Right lobe of liver (tissue), 6 donors: ENCODE measurements around the gene ERVV-1. TPM values are rescaled to one million over a fixed set of nuclear protein-coding genes. Genes with fewer than 3 reads are reported as not detected.

Experiments used
- ATAC-seq, 4 donors: fragments of 200-7000 bp; cut with Tn5 transposase; one replicate each; pipeline ENCODE4 v1.9.1; 2020; ENCODE audit warnings: mild to moderate bottlenecking in 4 of 4, moderate library complexity in 4 of 4
- DNase-seq, 3 donors: peaks; one replicate each; pipeline ENCODE4 v3.0.0-alpha.2; 2020
- H3K27ac ChIP-seq, 3 donors: fragments of 200-600 bp; one replicate each; pipeline ENCODE4 v1.8.0; 2022
- H3K27me3 ChIP-seq, 2 donors: fragments of 200-600 bp; one replicate each; pipeline ENCODE4 v1.8.0; 2022
- H3K36me3 ChIP-seq, 4 donors: fragments of 200-600 bp; sonication (generic) in 1 of 4; one replicate each; pipeline versions ENCODE4 v1.5.1 to v1.8.0; 2017 to 2022; ENCODE audit warnings: control low read depth in 1 of 4
- H3K4me1 ChIP-seq, 4 donors: fragments of 200-600 bp; sonication (generic) in 1 of 4; one replicate each; pipeline versions ENCODE4 v1.5.1 to v1.8.0; 2017 to 2022; ENCODE audit warnings: control low read depth in 1 of 4
- H3K4me3 ChIP-seq, 3 donors: fragments of 200-600 bp; one replicate each; pipeline ENCODE4 v1.8.0; 2022
- H3K9me3 ChIP-seq, 4 donors: fragments of 200-600 bp; sonication (generic) in 1 of 4; one replicate each; pipeline versions ENCODE4 v1.5.1 to v1.8.0; 2017 to 2022; ENCODE audit warnings: control low read depth in 1 of 4
- POLR2A ChIP-seq: fragments of 450-650 bp; IDR thresholded peaks from one replicate; pipeline ENCODE4 v1.6.1; 2017; ENCODE audit warnings: antibody characterized with exemption, mild to moderate bottlenecking
- WGBS: methylation state at CpG from one replicate; pipeline ENCODE4 v1.1.6; 2018; ENCODE audit warnings: low coverage, low lambda C conversion rate; ENCODE audit not compliant: insufficient coverage; ENCODE audit errors: missing lambda C conversion rate; 5-methylcytosine and 5-hydroxymethylcytosine counted together
- intact Hi-C, 2 donors: fragments of 100-400 bp; cut with DNase I; formaldehyde crosslinking; loops; one replicate each; pipeline versions ENCODE4 v1.11.2 to v1.14.1; 2022
- total RNA-seq, 6 experiments: library from RNA; depleted of rRNA in 2 of 6; stranded (reverse); fragments of >200 nt in 2 of 6; fragmentation: NEBNext Ultra II Directional in 3 of 6; extraction: Animal tissue kit (Norgen Biotek cat#: 25700) in 3 of 6; gene quantifications; one replicate each; pipeline versions ENCODE4 v1.1.0 to v1.2.4, GENCODE V29; 2016 to 2023
- TF ChIP-seq, protein P1 (sequence below), 4 donors: fragments of 200-600 bp in 3 of 4; fragments of 450-650 bp in 1 of 4; IDR thresholded peaks; one replicate each; pipeline versions ENCODE4 v1.5.1 to v1.8.0; 2016 to 2022; ENCODE audit warnings: antibody characterized with exemption in 4 of 4, mild to moderate bottlenecking in 2 of 4
- donor health status: DM: no; HTN: yes; CAD: no.
- donor health status: DM: no; HTN: no; CAD: no.
- donor health status: DM: no; HTN: no; CAD: no.
- donor health status: DM: no; HTN: yes; CAD: no.
- donor health status: DM: no; HTN: yes; CAD: no.

Gene ERVV-1
- total RNA-seq, 6 experiments from 2014 or later = not detected

DNA sequence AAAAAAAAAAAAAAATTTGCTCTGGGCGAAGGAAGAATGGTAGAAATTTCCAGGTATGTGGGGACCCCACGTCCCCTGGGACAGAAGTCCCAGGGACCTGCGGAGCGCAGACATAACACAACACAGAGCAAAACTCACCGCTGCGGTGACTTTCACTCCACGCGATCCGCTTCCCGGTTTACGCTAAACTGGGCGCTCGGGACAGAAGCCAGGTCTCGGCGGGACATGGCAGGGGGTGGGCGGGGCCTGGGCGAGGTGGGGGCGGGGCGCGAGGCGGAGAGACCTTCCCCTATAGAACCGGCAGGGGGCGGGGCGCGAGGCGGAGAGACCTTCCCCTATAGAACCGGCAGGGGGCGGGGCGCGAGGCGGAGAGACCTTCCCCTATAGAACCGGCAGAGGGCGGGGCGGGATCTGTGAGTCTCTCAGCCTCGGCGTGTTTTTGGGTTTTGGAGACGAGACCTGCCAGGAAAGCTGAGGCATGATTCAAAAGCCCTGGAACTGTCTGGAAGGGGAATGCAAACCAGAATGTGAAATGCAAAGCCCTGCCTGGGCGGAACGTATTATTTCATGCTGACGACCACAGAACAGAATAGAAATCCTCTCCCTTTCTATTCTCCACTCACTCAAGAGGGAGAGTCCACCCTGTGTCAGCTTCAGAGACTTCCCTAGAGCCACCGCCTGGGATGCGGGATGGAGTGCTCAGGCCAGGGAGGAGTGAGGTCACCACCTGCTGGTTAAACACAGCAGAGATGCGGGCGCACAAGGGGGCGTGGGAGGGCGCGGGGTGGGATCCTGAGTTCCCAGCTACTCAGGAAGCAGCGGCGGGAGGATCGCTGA is 20.2 kb upstream of the ERVV-1 start:
- Histone ChIP-seq H3K27me3 (no peaks in the 10 kb centered on the region), H3K4me1 (no peaks in the 10 kb centered on the region), H3K36me3 (no peaks in the 10 kb centered on the region), H3K9me3 (no peaks in the 10 kb centered on the region), H3K4me3 (peak overlapping the region; percentile 18 to 36 (median 29)), H3K27ac (no peak overlapping the region)
- intact Hi-C loops = no loop called here
- TF ChIP-seq, protein P1, sequence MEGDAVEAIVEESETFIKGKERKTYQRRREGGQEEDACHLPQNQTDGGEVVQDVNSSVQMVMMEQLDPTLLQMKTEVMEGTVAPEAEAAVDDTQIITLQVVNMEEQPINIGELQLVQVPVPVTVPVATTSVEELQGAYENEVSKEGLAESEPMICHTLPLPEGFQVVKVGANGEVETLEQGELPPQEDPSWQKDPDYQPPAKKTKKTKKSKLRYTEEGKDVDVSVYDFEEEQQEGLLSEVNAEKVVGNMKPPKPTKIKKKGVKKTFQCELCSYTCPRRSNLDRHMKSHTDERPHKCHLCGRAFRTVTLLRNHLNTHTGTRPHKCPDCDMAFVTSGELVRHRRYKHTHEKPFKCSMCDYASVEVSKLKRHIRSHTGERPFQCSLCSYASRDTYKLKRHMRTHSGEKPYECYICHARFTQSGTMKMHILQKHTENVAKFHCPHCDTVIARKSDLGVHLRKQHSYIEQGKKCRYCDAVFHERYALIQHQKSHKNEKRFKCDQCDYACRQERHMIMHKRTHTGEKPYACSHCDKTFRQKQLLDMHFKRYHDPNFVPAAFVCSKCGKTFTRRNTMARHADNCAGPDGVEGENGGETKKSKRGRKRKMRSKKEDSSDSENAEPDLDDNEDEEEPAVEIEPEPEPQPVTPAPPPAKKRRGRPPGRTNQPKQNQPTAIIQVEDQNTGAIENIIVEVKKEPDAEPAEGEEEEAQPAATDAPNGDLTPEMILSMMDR (IDR thresholded peaks at IDR 0.05) = peak; percentile 11 to 44 (median 38)
- TF ChIP-seq POLR2A = no peak
- DNase-seq (peak; percentile 56 to 66 (median 60)), ATAC-seq (peak; percentile 79 to 97 (median 94))
- 7% methylated on average over 19 of the region's 50 CpGs for WGBS

DNA sequence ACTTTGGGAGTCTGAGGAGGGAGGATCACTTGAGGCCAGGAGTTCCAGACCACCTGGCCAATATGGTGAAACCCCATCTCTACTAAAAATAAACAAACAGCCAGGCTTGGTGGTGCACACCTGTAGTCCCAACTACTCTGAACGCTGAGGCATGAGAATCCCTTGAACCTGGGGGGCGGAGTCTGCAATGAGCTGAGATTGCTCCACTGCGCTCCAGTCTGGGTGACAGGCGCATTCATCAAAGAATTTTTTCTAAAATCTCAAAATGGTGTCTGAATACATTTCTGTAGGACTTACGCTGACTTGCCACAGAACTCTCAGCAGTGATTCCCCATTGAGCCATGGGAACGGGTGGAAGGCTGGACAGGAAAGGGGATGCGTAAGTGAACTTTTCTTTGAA is 18.0 kb upstream of the ERVV-1 start:
- no peak overlapping the region for H3K4me3 ChIP-seq
- no peak for DNase-seq
- 86% methylated on average over 6 of the region's 7 CpGs for WGBS
- H3K4me1 ChIP-seq = no peaks in the 10 kb centered on the region
- no peak overlapping the region for H3K27ac ChIP-seq
- no peak for ATAC-seq
- no peaks in the 10 kb centered on the region for H3K36me3 ChIP-seq
- no peak for TF ChIP-seq POLR2A
- TF ChIP-seq, protein P1 (IDR thresholded peaks at IDR 0.05) = no peak
- no peaks in the 10 kb centered on the region for H3K9me3 ChIP-seq
- H3K27me3 ChIP-seq = no peaks in the 10 kb centered on the region
- intact Hi-C loops = no loop called here

DNA sequence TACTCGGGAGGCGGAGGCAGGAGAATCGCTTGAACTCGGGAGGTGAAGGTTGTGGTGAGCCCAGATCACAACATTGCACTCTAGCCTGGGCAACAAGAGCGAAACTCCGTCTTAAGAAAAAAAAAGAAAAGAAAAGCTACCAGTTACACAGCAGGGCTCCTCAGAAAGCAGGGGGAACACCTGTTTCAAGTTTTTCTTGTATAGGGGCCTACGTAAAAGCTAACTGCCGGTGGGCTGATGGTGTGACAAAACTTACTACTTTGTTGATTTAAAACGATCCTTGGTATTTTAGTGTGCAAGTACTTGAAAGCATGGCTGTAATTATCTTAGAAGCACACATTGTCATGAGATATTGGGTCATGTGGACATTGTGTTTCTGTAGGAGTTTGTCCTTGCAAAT is 15.7 kb upstream of the ERVV-1 start:
- Histone ChIP-seq H3K27ac (no peak overlapping the region), H3K4me1 (no peaks in the 10 kb centered on the region), H3K36me3 (no peaks in the 10 kb centered on the region), H3K27me3 (no peaks in the 10 kb centered on the region), H3K4me3 (no peak overlapping the region), H3K9me3 (no peaks in the 10 kb centered on the region)
- ATAC-seq (no peak), DNase-seq (no peak)
- 74% methylated on average over 9 of the region's 9 CpGs for WGBS
- TF ChIP-seq, protein P1 (IDR thresholded peaks at IDR 0.05) = no peak
- TF ChIP-seq POLR2A = no peak
- intact Hi-C loops = no loop called here

DNA sequence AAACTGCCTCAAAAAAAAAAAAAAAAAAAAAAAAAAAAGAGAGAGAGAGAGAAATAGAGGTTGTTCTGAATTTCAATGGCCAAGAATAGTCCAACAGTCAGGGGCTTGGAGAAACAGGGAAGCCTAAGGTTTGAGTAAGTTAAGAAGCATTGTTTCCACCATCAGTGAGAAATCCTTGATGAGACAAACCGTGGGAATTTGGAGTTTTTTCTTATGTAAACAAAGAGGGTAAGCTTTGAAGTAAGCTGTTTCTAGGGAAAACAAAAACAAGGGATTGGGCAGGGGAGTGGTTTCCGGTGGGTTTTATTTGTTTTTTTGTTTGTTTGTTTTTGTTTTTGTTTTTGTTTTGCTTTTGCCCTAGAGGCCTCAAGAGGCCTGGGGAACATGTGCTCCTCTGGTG is 11.2 kb upstream of the ERVV-1 start:
- Histone ChIP-seq H3K4me3 (no peak overlapping the region), H3K4me1 (no peaks in the 10 kb centered on the region), H3K9me3 (no peaks in the 10 kb centered on the region), H3K27ac (no peak overlapping the region), H3K36me3 (no peaks in the 10 kb centered on the region), H3K27me3 (no peaks in the 10 kb centered on the region)
- DNase-seq (no peak), ATAC-seq (no peak)
- TF ChIP-seq, protein P1 (IDR thresholded peaks at IDR 0.05) = no peak
- TF ChIP-seq POLR2A = no peak
- WGBS = 38% methylated on average over 2 of the region's 2 CpGs
- intact Hi-C loops = no loop called here
